Esophagus muscularis mucosa (tissue), 4 donors: Measurements from ENCODE around the gene CAPN10. TPM values are rescaled to one million over a fixed set of nuclear protein-coding genes. Genes with fewer than 3 reads are reported as not detected.
A peak's percentile ranks its signal among the peaks of the same experiment; 100 is the strongest.

Source experiments
- DNase-seq: peaks from one replicate; pipeline ENCODE4 v3.0.0-alpha.2; 2017; ENCODE audit errors: extremely low spot score
- H3K27ac ChIP-seq, 4 donors: fragments of 200-600 bp; sonication (generic); replicated peaks in 1 of 4; 1 replicate in 3 of 4; 2 replicates in 1 of 4; pipeline ENCODE4 v1.5.1; 2016 to 2019; ENCODE audit warnings: mild to moderate bottlenecking in 1 of 4
- H3K27me3 ChIP-seq, 4 donors: fragments of 200-600 bp; sonication (generic); one replicate each; pipeline versions ENCODE4 v1.5.1 to v1.6.0; 2016 to 2019
- H3K36me3 ChIP-seq, 4 donors: fragments of 200-600 bp; sonication (generic); one replicate each; pipeline ENCODE4 v1.5.1; 2016 to 2019
- H3K4me1 ChIP-seq, 4 donors: fragments of 200-600 bp; sonication (generic); one replicate each; pipeline ENCODE4 v1.5.1; 2016 to 2019
- H3K4me3 ChIP-seq, 4 donors: fragments of 200-600 bp; sonication (generic); 1 replicate in 2 of 4; 2 replicates in 2 of 4; pipeline ENCODE4 v1.5.1; 2016 to 2019; ENCODE audit warnings: mild to moderate bottlenecking in 4 of 4, moderate library complexity in 1 of 4
- H3K9me3 ChIP-seq, 4 donors: fragments of 200-600 bp; sonication (generic); 1 replicate in 3 of 4; 2 replicates in 1 of 4; pipeline ENCODE4 v1.5.1; 2016 to 2019
- EP300 ChIP-seq: sonication (generic); formaldehyde crosslinking; IDR thresholded peaks from one replicate; pipeline ENCODE4 v1.6.1; 2017; ENCODE audit warnings: antibody characterized with exemption
- POLR2A ChIP-seq: fragments of 450-650 bp; IDR thresholded peaks from one replicate; pipeline ENCODE4 v1.6.1; 2017; ENCODE audit warnings: antibody characterized with exemption, moderate library complexity, mild to moderate bottlenecking, low read depth
- POLR2AphosphoS5 ChIP-seq, 2 donors: sonication (generic); formaldehyde crosslinking; IDR thresholded peaks; one replicate each; pipeline ENCODE4 v1.6.1; 2017; ENCODE audit warnings: antibody characterized with exemption in 2 of 2
- WGBS: methylation state at CpG from one replicate; pipeline ENCODE4 v1.1.5; 2018; 5-methylcytosine and 5-hydroxymethylcytosine counted together
- intact Hi-C: fragments of 100-400 bp; cut with DNase I; formaldehyde crosslinking; loops from one replicate; pipeline ENCODE4 v1.15.1; 2023
- total RNA-seq, 4 donors: library from RNA; depleted of rRNA; stranded (reverse); fragments of >200 nt; gene quantifications; one replicate each; pipeline versions ENCODE4 v1.1.0 to v1.2.1, GENCODE V29; 2016
- TF ChIP-seq, protein P1 (sequence below), 3 experiments: fragments of 200-600 bp in 2 of 3; fragments of 450-650 bp in 1 of 3; sonication (generic) in 2 of 3; IDR thresholded peaks; one replicate each; pipeline ENCODE4 v1.5.1; 2017 to 2019; ENCODE audit warnings: antibody characterized with exemption in 3 of 3, mild to moderate bottlenecking in 2 of 3, moderate library complexity in 1 of 3

CAPN10 gene
- total RNA-seq, 4 donors from 2014 or later: 16.7 to 29.2 (median 19.6) TPM

DNA sequence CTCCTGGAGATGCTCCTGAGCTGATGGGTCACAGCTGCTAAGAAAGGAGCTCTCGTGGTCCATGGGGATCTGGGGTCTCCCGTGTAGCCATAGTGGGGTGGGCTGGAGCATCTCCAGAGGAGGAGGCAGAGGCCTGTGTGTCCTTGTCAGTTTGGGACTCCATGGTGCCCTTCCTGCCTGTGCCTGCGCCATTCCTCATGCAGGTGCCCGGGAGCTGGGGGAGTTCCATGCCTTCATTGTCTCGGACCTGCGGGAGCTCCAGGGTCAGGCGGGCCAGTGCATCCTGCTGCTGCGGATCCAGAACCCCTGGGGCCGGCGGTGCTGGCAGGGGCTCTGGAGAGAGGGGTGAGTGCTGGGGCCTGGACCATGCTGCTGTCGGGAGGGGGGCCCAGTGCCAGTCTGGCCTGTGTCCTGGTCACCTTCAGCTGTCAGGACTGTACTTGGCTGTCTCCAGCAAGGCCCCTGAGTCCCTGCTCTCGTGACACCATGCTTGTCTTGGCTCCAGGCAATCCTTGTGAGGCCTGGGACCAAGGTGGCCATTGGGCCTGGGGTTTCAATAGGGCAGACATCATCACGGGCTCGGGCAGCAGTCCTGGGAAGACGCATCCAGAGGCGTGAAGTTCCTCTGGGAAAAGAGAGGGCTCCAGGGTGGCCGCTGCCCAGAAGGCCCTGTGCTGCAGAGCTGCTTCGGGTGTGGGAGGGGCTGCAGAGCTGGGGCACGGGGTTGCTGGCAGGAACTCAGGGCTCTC, 7.3 kb downstream of the CAPN10 start:
- TF ChIP-seq EP300 (no peak), POLR2AphosphoS5 (IDR thresholded peaks at IDR 0.05) (no peak), POLR2A (no peak)
- TF ChIP-seq, protein P1, sequence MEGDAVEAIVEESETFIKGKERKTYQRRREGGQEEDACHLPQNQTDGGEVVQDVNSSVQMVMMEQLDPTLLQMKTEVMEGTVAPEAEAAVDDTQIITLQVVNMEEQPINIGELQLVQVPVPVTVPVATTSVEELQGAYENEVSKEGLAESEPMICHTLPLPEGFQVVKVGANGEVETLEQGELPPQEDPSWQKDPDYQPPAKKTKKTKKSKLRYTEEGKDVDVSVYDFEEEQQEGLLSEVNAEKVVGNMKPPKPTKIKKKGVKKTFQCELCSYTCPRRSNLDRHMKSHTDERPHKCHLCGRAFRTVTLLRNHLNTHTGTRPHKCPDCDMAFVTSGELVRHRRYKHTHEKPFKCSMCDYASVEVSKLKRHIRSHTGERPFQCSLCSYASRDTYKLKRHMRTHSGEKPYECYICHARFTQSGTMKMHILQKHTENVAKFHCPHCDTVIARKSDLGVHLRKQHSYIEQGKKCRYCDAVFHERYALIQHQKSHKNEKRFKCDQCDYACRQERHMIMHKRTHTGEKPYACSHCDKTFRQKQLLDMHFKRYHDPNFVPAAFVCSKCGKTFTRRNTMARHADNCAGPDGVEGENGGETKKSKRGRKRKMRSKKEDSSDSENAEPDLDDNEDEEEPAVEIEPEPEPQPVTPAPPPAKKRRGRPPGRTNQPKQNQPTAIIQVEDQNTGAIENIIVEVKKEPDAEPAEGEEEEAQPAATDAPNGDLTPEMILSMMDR (IDR thresholded peaks at IDR 0.05): no peak
- H3K36me3 ChIP-seq: peaks cover 24 to 98% (median 77%) of the 10 kb centered on the region in 4 donors
- no peaks in the 10 kb centered on the region for H3K27me3 ChIP-seq
- no peak overlapping the region for H3K4me3 ChIP-seq
- intact Hi-C loops: loop anchor here (5.0 kb wide), 1 partner anchor 37 kb away; the partner anchor contains the start of gene ANKMY1
- no peak for DNase-seq
- no peak overlapping the region for H3K27ac ChIP-seq
- 72% methylated on average over 6 of the region's 19 CpGs for WGBS
- H3K9me3 ChIP-seq: no peaks in the 10 kb centered on the region
- peaks cover 21 to 49% (median 42%) of the 10 kb centered on the region in 4 donors for H3K4me1 ChIP-seq

DNA sequence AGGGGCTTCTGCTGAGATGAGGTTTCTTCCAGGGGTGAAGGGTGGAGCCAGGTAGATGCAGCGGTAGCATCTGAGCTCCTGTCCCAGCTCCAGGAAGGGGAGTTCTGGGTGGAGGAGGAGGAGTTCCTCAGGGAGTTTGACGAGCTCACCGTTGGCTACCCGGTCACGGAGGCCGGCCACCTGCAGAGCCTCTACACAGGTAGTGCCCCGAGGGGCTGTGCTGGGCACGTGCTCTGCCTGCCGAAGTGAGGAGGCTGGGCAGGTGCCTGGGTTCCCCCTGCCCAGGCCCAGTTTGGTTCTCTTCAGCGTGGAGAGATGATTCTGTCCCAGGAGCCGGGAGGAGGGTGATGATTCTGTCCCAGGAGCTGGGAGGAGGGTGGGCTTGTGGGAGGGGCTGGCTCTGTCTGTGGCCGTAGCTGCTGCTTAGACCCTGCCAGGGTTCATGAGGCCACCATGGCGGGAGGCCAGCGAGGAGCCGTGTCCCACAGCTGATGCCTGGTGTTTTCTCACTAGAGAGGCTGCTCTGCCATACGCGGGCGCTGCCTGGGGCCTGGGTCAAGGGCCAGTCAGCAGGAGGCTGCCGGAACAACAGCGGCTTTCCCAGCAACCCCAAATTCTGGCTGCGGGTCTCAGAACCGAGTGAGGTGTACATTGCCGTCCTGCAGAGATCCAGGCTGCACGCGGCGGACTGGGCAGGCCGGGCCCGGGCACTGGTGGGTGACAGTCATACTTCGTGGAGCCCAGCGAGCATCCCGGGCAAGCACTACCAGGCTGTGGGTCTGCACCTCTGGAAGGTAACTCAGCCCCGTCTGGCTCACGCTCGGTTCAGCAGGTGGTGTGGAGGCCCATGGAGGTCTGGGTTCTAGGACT, 8.2 kb downstream of the CAPN10 start:
- Histone ChIP-seq H3K9me3 (no peaks in the 10 kb centered on the region), H3K4me3 (no peak overlapping the region), H3K27ac (no peak overlapping the region), H3K4me1 (peaks cover 21 to 44% (median 39%) of the 10 kb centered on the region in 4 donors), H3K36me3 (peaks cover 25 to 100% (median 77%) of the 10 kb centered on the region in 4 donors), H3K27me3 (no peaks in the 10 kb centered on the region)
- 88% methylated on average over 12 of the region's 34 CpGs for WGBS
- no peak for DNase-seq
- intact Hi-C loops: loop anchor here (5.0 kb wide), 1 partner anchor 37 kb away; the partner anchor contains the start of gene ANKMY1
- TF ChIP-seq, protein P1 (IDR thresholded peaks at IDR 0.05): no peak
- no peak for TF ChIP-seq EP300
- TF ChIP-seq POLR2AphosphoS5 (IDR thresholded peaks at IDR 0.05): no peak
- no peak for TF ChIP-seq POLR2A

DNA sequence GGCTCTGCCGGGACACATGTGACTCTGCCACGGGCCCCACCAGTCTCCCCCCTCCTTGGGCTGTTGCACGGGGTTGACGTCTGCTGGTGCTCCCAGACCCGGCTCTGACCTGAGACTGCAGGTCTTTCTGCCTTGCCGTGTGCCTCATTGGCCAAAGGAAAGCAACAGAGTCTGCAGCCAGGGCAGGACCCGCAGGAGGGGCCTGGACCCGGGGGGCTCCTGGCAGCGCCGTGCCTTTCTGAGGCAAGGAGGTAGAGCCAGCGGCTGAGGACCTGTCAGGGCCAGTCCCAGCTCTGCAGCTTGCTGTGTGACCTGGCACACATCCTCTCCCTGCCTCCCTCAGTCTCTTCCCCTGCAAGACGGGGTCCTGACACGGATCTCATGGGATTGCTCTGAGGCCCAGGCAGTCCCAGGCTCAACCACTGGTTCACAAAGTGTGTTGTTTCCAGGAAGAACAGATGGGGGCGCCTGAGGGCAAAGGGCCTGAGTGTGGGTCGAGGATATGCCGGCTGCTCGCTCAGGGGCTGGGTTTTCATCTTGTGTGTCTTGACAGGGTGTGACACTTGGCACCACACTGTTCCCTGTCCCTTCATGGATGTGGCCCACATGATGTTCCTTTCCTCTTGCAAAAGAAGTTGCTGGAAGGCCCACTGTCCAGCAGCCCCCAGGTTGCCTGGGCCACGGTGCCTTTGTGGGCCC, 9.0 kb downstream of the CAPN10 start:
- no peak for DNase-seq
- peaks cover 21 to 44% (median 38%) of the 10 kb centered on the region in 4 donors for H3K4me1 ChIP-seq
- peak overlapping the region in 2 of 4 donors; percentile 19 to 21 for H3K27ac ChIP-seq
- H3K36me3 ChIP-seq: peaks cover 21 to 100% (median 73%) of the 10 kb centered on the region in 4 donors
- 70% methylated on average over 13 of the region's 18 CpGs for WGBS
- H3K27me3 ChIP-seq: no peaks in the 10 kb centered on the region
- H3K4me3 ChIP-seq: no peak overlapping the region
- intact Hi-C loops: no loop called here
- no peak for TF ChIP-seq POLR2AphosphoS5 (IDR thresholded peaks at IDR 0.05)
- TF ChIP-seq, protein P1 (IDR thresholded peaks at IDR 0.05): peak in 1 of 3 experiments; percentile 10
- H3K9me3 ChIP-seq: no peaks in the 10 kb centered on the region

DNA sequence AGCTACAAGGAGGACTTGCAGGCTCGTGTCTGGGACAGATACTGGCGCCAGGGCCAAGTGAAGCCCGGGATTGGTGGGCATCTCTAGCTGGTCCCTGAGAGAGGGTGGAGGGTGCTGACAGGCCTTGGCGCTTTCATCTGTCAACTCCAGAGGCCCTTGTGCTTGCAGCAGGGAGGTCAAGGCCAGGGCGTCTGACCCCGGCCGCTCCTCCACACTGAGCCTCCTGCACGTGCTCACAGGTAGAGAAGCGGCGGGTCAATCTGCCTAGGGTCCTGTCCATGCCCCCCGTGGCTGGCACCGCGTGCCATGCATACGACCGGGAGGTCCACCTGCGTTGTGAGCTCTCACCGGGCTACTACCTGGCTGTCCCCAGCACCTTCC, 9.5 kb downstream of the CAPN10 start:
- Histone ChIP-seq H3K27me3 (no peaks in the 10 kb centered on the region), H3K4me3 (no peak overlapping the region), H3K4me1 (peaks cover 21 to 44% (median 38%) of the 10 kb centered on the region in 4 donors), H3K9me3 (no peaks in the 10 kb centered on the region), H3K36me3 (peaks cover 16 to 97% (median 71%) of the 10 kb centered on the region in 4 donors), H3K27ac (peak overlapping the region in 2 of 4 donors; percentile 19 to 21)
- no CpG with 5 or more reads among the region's 17 CpGs for WGBS
- no peak for DNase-seq
- TF ChIP-seq, protein P1 (IDR thresholded peaks at IDR 0.05): no peak
- TF ChIP-seq POLR2A (no peak), POLR2AphosphoS5 (IDR thresholded peaks at IDR 0.05) (no peak), EP300 (no peak)
- intact Hi-C loops: no loop called here
